Head of caudate nucleus (tissue), 42 donors: Measurements from ENCODE around the gene CUX1.
"Not testable (repeated sequence)": the region's sequence is repeated elsewhere in the genome, so short reads cannot be mapped to it uniquely, and the experiment has no call there.

ENCODE experiments used
- DNase-seq, 42 donors: peaks; one replicate each; pipeline versions ENCODE4 v3.0.0 to v3.0.0-alpha.2; 2020 to 2021; ENCODE audit warnings: mixed read lengths in 7 of 42
- intact Hi-C: fragments of 100-400 bp; cut with DNase I; formaldehyde crosslinking; loops from one replicate; pipeline ENCODE4 v1.15.0; 2022

The CUX1 gene

DNA sequence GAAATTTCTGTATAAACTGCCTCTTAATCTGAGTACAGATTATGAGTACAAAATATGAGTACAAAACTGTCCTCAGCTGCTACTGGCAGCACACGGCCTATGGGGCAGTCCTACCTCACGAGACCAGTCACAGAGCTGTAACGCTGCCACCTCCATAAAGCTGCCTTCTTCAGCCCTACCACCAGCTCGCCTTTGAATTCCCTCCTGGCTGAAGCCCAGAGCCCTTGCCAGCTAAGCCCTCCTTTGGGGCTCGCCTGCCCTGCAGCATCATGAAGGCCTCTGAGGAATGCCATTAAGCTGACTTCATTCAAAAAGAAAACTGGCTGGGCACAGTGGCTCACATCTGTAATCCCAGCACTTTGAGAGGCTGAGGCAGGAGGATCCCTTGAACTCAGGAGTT lies 289.2 kb downstream of the CUX1 start:
- DNase-seq, result peak in 3 of 42 donors; percentile 10 to 20 (median 16)
- intact Hi-C loops, result no loop called here

DNA sequence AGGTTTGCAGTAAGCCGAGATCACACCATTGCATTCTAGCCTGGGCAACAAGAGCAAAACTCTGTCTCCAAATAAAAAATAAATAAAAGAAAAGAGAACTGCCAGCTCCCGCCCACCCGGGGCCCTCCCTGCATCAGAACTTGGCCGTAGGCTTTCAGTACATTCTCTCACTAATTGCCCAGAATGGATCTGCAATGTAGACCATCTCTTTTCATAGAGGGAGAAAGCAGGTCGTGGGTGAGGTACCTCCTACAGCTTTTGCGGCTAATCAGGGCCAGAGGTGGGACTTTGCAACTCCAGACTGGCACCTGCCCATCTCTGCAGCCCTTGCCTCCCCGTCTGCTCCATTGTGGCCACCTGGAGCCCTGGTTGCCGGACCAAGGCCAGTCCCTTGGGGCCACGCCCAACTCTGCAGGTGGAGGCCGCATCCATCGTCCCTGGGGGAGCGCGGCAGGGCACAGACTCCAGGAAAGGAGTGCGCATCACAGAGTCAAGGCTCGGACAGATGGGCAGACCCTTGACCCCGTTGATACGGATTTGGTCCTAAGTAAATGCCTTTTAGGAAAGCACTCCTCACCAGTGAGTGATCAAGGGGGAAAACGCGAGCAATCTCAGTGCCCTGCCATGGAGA lies 290.2 kb downstream of the CUX1 start:
- DNase-seq, result peak in 3 of 42 donors; percentile 21 to 34 (median 22)
- intact Hi-C loops, result no loop called here

DNA sequence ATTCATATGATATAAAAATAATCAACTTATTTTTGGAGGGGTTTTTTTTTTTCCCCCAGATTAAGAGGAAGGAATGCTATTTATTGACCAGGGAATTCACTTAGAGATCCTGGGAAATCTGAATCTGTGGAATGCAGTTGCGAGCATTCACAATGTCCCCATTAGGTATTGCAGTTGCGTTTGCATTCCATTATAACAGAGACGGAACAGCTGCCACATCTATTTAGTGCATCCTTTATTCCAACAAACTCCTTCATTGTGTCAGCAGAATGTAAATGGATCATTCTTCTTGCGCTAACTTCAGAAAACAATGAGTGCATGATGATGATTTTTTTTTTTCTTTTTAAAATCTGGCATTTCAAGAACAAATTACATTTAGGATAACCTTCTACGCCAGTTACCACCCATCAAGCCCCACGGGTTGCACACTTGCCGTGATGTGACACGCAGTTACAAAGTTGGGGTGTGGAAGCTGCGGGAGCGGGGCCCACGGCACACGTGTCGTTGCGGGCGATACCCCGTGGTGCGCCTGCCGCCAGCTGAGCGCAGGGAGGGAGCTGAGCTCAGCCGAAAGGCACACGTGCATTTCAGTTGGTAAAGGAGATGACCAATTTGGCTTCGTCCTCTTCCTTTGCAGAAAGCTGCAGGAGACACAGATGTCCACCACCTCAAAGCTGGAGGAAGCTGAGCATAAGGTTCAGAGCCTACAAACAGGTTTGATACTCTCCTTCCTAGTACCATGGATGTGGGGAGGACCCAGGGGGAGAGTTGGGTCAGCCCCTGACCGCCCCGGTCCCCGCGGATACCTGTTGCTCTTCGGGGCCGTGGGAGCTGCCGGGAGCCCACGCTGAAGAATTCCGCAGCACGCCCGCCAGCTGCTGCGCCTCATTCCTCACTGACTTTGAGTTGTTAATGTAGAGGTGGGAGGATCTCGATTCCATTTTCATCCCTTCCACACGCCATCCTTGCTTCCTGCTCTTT lies 293.9 kb downstream of the CUX1 start:
- peak in 40 of 42 donors; percentile 25 to 78 (median 57) for DNase-seq
- intact Hi-C loops, result loop anchor here (10.0 kb wide), 2 partner anchors 63 to 297 kb away; partner anchors contain the start of gene CUX1

DNA sequence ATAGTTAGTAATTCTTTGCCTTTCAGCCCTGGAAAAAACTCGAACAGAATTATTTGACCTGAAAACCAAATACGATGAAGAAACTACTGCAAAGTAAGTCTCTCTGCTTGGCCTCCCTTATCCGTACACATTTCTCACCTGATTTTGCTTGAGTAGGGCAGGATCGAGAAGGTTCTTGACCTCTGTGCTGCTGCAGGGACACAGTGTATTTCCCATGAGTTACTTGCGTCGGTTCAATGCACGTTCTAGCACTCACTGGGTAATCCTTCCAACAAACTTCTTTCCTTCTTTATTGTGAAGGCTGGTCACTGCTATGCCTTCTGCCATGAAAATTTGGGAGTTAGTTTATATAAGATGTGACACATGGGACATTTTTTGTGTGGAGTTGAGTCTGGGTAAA lies 297.8 kb downstream of the CUX1 start:
- no peak for DNase-seq
- intact Hi-C loops, result loop anchor here (10.0 kb wide), 2 partner anchors 60 to 300 kb away; partner anchors contain the start of gene CUX1

DNA sequence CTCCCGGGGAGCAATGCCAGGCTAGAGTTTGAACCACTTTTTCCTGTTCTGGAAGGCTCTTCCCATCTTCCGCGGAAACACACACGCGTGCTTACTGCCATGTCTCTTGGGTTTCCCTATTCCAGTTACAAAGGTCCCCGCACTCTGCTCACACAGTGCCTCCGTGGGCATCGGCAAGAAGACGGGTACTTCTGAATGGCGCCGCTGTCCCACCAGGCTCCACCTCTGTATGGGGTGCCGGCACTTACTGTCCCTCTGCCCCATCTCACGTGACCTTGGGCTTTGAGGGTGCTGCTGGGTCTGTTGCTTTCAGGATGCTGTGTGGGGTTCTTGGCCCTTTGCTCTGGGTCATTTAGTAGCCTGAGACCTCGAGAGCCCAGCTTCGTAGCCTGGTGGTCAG lies 298.5 kb downstream of the CUX1 start:
- no peak for DNase-seq
- intact Hi-C loops, result loop anchor here (10.0 kb wide), 2 partner anchors 59 to 301 kb away; partner anchors contain the start of gene CUX1

- intact Hi-C loops, result loop anchor here (10.0 kb wide), 2 partner anchors 57 to 303 kb away; partner anchors contain the start of gene CUX1
- DNase-seq, result no peak
Measured at GRCh38 chr7:102117743-102118142, 300.3 kb downstream of the CUX1 start.

GRCh38 chr7:102119213-102119651 lies 301.8 kb downstream of the CUX1 start:
- intact Hi-C loops, result loop anchor here (10.0 kb wide), 2 partner anchors 56 to 304 kb away; partner anchors contain the start of gene CUX1
- DNase-seq, result peak in 39 of 42 donors; percentile 13 to 81 (median 53)

- intact Hi-C loops, result loop anchor here (10.0 kb wide), 2 partner anchors 55 to 305 kb away; partner anchors contain the start of gene CUX1
- peak in 7 of 42 donors; percentile 10 to 54 (median 22) for DNase-seq
Measured at GRCh38 chr7:102119925-102120324, 302.5 kb downstream of the CUX1 start.

DNA sequence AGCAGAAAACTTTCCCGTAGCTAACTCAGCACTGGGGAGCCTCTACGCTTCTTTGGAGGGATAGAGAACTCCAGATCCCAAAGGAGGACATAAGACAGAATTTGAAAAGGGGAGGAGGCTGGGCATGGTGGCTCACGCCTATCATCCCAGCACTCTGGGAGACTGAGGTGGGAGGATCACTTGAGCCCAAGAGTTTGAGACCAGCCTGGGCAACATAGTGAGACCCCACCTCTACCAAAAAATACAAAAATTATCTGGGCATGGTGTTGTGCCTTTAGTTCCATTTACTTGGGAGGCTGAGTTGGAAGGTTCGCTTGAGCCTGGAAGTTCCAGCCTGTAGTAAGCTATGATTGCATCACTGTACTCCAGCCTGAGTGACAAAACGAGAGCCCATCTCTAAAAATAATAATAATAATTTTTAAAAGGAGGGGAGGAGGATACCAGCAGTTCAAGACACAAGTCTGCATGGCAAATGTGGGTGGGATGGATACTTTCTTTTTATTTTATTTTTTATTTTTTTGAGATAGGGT lies 303.3 kb downstream of the CUX1 start:
- no peak for DNase-seq
- intact Hi-C loops, result no loop called here

GRCh38 chr7:102122026-102122425 lies 304.6 kb downstream of the CUX1 start:
- DNase-seq, result no peak

DNA sequence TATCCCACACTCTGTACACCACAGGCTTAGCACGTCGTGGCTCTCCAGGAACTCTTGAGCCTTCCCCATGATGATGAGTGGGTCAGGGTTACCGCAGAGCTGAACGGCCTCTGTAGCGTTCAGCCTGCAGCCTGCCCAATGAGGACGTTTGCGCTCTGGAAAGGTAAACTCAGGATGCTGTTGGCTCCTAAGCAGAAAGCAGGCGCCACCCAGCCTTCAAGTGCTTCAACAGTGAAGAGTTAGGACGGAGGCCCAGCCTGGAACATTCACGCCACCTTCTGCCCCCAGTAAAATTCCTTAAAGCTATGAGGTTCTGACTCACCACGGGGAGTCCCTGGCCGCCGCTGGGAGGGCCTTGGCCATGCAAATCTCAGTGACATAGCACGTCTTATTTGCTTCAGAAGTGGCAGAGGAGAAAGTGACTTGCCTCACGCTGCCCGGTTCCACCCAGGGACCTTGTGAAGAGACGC lies 307.7 kb downstream of the CUX1 start:
- intact Hi-C loops, result no loop called here
- peak in 1 of 42 donors; percentile 29 for DNase-seq

More at GRCh38 chr7:102122026-102122425, 304.6 kb downstream of the CUX1 start:
- intact Hi-C loops, result no loop called here

- DNase-seq, result no peak
- intact Hi-C loops, result no loop called here
Measured at GRCh38 chr7:102128303-102128702, 310.9 kb downstream of the CUX1 start.

DNA sequence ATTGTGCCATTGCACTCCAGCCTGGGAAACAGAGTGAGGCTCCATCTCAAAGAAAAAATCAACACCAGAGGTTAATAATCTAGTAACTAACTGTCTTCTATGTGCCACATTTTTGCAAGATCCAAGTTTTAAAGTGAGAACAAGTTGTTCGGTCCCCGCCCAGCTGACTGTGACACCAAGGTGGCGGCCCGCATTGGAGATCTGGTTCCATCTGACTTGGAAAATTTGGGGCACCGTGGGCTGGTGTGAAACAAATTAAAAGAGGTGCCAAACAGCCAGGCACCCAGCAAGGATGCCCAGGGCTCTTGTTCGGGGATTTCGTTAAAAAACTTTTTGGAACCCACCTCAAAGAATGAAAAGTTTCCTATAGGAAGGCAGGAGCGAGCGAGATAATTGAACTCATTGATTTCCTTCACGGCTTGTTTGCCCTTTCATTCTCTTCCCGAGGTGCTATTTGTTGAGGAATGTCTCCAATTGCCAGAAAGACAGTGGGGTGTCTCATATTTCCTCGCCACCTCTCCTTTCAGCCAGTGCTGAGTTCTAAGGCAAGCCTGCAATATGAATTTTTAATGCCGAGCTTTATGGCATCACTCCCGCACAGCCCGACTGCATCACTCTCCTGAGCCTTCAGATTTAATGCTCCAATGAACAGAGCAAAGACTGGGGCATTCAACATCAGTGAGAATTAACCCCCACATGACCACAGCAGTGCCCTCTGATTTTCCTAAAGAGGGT lies 312.4 kb downstream of the CUX1 start:
- no peak for DNase-seq
- intact Hi-C loops, result no loop called here

DNA sequence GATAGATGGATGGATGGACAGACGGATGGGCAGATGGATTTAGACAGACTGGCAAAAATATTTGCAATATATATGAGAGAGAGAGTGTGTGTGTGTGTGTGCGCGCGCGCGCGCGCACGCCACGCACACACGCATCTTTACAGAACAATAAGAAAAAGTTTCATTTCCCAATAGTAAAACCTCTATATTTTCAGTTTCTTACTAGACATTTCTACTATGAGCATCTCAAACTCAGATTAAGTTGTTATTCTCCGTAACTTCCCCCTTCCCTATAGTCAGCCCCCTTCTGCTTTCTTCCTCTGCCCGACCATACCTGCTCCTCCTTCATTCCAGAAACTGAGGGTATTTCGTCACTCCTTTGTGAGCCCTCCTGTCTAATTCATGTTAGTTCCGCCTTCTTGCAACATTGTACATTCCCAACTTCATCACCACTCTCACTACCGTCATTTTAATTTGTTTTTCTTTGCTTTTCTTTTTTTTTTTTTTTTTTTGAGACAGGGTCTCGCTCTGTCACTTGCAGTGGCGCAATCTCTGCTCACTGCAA lies 314.9 kb downstream of the CUX1 start:
- DNase-seq, result no peak
- intact Hi-C loops, result no loop called here

DNA sequence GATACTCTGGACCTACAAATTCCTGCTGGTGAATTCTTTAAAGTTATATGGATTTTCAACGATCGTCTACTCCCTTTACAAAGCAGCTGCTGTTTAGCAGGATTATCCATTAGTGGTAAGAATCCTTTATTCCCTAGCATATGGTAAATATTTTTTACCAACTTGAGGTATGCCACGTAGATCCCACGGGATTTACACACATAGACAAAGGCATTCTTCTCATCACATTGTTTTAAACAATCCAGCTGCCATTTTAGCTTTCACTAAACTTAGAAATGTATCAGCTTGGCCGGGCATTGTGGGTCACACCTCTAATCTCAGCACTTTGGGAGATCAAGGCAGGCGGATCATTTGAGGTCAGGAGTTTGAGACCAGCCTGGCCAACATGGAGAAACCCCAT lies 321.2 kb downstream of the CUX1 start:
- DNase-seq, result no peak
- intact Hi-C loops, result no loop called here

- intact Hi-C loops, result no loop called here
Measured at GRCh38 chr7:102140952-102141370, 323.5 kb downstream of the CUX1 start.

GRCh38 chr7:102142433-102142832 lies 325.0 kb downstream of the CUX1 start:
- DNase-seq, intact Hi-C loops: not testable (repeated sequence)

More at GRCh38 chr7:102140952-102141370, 323.5 kb downstream of the CUX1 start:
- peak in 29 of 42 donors; percentile 11 to 59 (median 29) for DNase-seq

DNA sequence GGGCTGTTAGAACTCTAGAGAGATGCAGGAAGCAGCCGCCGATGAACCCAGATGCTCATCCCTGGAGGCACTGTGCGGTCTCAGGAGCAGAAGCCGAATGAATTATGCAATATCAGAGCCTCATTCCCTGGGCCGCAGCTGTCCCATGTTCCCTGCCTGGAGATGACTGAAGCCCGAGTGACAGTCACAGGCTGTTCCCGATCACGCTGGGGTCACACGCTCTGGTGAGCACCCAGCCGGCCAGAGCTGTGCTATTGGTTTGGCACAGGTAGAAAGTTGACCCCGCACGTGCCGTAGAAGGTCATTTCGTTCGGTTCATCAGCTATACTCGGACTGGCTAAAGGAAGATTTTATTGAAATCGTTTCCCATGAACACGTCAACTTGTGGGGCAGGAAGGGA lies 328.7 kb downstream of the CUX1 start:
- intact Hi-C loops, result no loop called here
- peak in 39 of 42 donors; percentile 21 to 85 (median 51) for DNase-seq
